ENCODE results near the gene NUAK2.
"Not testable (repeated sequence)": the region's sequence is repeated elsewhere in the genome, so short reads cannot be mapped to it uniquely, and the experiment has no call there.

NUAK2 gene

DNA sequence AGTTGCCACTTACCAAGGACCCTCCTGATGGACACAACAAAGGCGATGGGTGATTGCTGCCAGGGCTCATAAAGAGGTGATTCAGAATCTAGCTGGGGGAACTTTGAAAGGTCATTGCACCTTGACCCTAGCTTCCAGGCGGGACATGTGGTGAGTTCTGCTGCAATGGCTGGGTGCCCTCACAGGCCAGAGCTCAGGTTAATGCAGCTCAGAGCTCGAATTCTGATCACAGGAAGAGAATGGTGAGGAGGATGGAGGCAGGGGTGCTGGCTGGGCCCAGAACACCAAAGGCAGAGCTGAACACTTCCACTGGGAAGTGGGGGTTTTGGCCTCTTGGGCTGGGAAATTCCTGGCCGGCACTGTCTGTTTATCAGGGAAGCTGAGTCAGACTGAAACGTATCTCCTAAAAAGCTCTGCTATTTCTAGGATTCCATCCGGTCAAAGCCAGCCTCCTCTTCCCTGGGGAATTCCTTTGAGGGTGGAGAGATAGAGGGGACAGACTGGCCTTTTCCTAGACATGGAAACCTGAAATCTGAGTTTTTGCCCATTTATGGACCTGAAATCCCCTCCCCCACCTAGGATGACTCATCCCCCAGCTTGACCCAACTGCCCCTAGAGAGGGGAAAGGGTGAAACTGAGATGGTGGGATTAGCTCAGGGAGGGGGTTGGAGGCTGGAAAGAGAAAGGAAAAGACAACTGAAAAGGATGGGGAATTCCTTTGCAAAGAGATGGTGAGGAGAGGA, 27.2 kb downstream of the NUAK2 start:
- no peak for DNase-seq

DNA sequence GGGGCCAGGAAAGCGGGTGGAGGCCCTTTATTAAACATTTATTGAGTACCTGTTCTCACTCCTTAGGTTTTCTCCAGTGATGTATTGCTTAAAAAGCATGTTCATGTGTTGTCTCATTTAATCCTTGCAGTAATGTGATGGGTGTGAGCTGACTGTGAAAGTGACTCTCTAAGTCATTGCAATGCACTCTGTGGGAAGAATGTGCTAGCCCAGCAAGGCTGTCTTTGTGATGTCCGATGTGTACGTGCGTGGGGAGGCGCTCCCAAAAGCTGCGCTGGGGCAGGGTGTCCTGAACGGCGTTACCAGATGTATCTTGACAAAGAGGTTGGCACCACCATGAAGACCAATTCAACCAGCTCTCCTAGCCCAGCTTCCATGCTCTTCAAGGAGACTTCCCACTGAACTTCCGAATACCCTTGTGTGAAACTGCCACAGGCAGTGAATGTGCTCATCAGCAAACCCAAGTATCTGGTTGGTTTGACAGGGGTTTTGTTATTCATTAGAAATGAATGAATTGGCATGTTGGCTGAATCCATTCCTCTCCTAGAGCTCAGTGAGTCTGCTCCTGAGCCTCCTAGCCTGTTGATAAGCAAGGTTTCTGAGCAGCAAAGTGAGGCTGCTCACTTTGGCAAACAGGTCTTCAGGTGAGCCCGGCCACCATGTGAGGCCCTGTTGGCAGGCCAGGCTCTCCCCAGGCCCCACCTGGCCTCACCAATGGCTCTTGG, 28.0 kb downstream of the NUAK2 start:
- DNase-seq, result no peak

DNA sequence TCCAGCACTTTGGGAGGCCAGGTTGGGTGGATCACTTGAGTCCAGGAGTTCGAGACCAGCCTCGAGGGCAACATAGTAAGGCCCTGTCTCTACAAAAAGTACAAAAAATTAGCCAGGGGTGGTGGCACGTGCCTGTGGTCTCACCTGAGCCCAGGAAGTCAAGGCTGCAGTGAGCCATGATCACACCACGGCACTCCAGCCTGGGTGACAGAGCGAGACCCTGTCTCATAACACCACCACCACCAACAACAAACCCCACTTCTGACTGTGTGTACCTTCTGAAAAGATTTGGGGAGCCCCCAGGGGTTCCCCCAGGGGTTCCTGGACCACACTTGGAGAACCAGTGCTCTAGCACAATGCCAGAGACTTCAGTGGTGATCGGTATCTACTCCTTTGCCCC, 29.9 kb downstream of the NUAK2 start:
- DNase-seq, result peak in 1 of 2 donors; percentile 45

DNA sequence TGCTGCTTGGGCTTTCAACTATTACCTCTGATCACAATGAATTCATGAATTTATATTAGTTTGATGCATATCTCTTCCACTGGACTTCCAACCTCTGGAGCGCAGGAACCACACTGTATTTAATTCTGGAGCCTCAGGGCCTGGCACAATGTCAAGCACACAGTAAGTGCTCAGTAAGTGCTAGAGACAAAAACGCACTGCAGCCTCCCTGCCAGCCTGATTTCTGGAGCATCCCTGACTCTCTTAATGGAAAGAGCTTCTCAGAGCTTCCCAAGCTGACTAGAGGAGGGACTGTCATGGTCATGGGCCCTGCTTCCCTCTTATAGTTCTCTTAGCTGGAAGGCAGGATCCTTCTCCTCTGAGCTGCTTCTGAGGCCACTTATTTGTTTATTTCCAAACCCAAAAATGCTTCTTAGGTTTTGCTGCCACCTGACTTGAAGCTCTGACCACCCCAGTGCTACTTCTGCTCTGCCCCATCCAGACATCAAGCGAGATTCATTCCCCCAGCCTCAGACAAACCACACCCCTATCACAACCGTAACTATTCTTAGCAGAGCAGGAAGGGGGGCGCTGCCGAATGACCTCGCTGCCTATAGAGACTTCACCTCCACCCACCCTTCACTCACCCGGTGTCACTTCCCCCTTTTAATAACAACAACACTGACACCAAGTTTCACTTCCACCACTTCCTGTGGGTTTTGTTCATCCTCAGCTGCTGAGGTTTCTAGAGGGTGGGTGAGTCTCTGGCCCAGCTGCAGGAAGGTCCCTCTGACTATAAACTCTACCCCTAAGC, 33.6 kb downstream of the NUAK2 start:
- peak; percentile 91 to 92 for DNase-seq

DNA sequence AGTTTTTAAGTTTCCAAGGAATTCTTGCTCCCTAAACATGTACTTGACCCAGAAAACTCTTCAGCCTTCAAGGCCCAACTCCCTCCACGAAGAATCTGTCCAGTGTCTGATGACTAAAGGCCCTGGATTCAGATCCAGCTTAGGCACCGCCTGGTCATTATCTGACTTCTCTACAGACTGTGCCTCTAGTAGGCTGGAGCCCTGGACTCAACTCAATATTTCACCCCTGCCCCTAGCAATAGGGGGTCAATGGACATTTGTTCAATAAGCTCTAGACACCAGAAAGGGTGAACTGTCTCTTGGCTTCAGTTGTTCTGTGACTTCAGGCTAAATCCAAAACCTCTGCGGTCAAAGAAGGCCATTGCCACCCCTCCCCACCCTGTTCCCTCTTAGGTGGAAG, 34.5 kb downstream of the NUAK2 start:
- no peak for DNase-seq

DNA sequence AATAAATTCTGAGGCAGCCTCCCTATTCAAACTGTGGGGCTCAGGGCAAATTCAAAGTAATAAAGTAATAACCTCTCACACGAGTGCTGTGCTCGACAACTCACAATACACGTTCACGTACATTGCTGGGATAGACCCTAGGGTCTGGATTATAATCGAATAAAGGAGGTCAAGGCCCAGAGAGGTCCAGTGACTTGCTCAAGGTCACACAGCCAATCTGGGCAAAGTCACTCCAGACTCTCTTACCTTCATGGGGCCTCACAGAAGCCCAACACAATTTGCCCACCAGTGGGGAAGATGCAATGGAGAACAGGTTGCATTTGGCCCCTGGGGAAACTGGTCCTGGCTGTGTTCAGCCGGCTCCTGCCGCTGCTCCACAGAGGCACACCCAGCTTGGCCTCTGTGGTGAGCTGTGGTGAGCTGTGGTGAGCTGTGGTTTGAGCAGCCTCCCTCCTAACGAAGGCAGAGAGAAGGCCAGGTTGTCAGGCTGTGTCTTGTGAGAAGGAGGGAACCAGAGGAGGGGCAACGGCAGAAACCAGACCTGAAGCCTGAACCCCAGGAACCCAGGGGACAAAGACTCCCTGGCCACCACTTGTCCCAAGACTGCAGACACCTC, 35.1 kb downstream of the NUAK2 start:
- peak; percentile 69 to 81 for DNase-seq

GRCh38 chr1:205285381-205286101, 36.0 kb downstream of the NUAK2 start:
- DNase-seq, result peak; percentile 67 to 73

GRCh38 chr1:205284420-205285144, 37.0 kb downstream of the NUAK2 start:
- peak; percentile 91 to 92 for DNase-seq

DNA sequence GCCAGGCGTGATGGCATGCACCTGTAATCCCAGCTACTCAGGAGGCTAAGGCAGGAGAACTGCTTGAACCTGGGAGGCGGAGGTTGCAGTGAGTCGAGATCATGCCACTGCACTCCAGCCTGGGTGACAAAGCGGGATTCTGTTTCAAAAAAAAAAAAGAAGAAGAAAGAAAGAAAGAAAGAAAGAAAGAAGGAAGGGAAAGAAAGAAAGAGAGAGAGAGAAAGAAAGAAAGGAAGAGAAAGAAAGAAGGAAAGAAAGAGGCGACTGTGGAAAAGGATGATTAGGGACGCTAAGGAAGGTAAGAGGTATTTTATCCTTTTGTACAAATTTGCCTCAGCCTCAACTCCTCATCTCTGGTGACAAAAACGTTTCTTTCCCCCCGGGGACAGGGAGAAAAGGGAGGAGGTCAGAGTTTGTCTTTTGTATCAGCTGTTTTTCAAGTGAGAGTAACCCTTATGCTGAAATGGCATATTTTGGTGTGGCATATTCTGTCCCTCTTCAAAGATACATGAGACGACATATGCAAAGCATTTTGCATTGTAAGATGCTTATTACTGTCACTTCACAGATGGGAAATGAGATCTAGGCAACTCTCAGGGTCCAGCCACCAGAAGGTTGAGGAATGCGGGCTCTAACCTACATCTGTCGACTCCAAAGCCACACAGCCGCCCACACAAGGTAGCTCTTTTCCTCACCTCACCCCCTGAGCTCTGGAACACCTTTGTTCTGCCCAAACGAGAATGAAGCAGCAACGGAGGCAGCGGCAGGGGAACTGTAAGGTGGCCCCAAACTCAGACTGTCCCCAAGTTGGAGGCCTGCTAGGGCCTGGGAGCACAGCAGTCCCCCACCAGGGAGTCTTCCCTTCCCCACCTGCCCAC, 38.0 kb downstream of the NUAK2 start:
- DNase-seq, result no peak

DNA sequence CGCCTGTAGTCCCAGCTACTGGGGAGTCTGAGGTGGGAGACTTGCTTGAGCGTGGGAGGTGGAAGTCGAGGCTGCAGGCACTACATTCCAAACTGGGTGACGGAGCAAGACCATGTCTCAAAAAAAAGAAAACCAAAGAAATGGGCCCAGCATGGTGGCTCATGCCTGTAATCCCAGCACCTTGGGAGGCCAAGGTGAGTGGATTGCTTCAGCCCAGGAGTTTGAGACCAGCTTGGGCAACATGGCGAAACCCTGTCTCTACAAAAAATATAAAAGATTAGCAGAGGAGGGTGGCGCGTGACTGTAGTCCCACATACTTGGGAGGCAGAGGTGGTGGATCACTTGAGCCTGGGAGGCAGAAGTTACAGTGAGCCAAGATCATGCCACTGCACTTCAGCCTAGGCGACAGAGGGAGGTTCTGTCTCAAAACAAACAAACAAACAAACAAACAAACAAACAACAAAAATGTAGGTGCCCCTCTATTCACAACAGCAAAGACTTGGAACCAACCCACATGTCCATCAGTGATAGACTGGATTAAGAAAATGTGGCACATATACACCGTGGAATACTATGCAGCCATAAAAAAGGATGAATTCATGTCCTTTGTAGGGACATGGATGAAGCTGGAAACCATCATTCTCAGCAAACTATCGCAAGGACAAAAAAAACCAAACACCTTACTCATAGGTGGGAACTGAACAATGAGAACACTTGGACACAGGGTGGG, 40.7 kb downstream of the NUAK2 start:
- not testable (repeated sequence) for DNase-seq

DNA sequence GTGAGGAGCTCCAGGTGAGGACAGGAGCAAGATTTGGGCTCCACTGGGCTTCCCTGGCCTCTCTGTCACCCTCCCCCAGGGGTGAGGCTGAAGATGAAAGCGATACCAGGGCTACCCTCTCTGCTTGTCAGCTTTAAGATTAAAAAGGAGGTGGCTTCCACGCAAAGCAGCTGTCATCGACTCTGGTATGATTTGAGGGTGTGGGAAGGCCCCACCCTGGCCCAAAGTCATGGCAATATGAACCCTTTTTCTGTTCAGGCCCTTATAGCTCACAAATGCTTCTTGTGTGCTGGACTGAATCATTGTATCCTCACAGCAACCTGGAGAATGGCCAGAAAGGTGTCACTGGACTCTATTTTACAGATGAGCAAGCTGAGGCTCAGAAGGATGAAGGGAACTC, 41.6 kb downstream of the NUAK2 start:
- DNase-seq, result peak; percentile 23 to 54

GRCh38 chr1:205276689-205277065, 44.9 kb downstream of the NUAK2 start:
- no peak for DNase-seq

DNA sequence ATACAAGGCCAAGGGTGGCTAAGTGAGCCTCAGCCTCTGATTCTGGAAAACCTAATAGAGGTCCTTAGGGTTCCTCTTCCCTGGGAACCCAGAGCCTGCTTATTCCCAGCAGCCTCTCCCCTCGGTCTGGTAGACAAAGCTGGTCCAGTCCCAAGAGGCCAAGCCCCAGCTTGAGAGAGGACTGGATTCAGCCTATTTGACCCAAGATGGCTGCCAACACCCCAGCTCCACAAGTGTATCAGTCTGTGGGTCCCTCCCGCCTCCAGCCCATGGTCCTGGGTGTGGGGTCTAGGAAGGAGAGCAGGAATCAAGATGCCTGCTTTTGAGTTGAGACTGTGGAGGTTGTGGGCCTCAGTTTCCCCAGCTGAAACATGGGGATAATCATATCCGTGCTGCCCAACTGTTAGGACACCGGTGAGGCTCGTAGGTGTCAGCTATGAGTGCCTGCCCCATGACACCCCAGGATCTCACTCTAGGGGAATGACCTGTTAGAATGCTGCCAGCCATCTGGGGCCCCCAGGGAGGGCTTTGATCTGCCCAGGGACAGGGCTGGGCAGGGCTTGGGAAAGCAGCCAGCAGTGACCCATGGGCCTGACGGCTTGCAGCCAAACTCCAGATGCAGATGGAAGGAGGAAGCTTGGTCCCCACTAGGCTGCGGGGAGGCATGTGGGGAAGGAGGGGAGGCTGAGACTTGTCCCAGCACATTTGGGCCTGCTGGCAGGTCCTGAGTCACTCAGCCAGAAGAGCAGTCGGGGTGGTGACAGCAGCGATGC, 45.4 kb downstream of the NUAK2 start:
- no peak for DNase-seq

DNA sequence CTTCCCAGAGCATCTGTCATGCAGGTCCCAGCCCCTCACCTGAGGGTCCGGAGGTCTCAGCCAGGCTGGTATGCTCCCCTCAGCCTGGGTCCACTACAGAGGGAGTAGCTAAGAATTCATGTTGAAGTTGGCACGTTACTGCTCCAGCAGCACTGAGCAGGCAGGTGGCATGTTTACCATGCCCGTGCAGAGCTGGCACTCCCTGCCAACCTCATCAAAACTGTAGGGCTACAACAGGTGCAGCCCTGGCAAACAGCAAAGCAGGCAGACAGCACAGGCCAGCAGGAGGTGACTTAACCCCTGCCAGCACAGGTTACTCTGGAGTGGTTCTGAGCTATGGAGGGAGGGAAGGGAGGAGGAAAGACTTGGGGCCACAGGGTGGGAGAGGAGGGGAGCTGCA, 46.4 kb downstream of the NUAK2 start:
- DNase-seq, result peak; percentile 46 to 47

- no peak for DNase-seq
Measured at GRCh38 chr1:205274041-205274691, 47.4 kb downstream of the NUAK2 start.

DNA sequence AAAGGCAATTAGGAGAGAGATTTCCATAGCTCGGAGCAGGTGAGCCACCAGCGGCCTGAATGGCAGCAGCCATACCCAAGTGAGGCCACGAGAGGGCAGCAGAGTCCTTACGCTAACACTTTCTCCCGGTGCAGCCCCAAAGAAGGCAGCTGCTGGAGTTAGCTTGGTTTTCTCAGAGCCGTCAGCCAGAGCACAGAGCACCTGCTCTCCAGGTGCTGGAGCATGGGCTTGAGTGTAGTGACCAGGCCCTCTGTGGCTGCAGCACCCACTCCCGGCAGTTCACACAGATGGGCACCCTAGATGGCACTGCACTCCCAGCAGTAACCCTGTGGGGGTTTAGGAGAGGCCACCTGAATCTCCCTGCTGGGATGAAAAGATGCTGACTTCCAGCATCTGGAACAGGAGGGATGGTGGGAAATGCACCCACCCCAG, 48.0 kb downstream of the NUAK2 start:
- DNase-seq, result peak; percentile 83 to 88

- DNase-seq, result no peak
Measured at GRCh38 chr1:205272536-205272935, 49.0 kb downstream of the NUAK2 start.

GRCh38 chr1:205271745-205272144, 49.8 kb downstream of the NUAK2 start:
- DNase-seq, result no peak

GRCh38 chr1:205271277-205271676, 50.3 kb downstream of the NUAK2 start:
- no peak for DNase-seq
